Fibroblast of mammary gland (primary cell): ENCODE data around the gene CKS2.

Experiments
- DNase-seq: peaks from one replicate; pipeline ENCODE4 v3.0.0-alpha.2; 2010; ENCODE audit warnings: low read depth
- H3K4me3 ChIP-seq: 2 replicates; pipeline ENCODE4 v1.5.1; 2011; ENCODE audit warnings: low read depth, mild to moderate bottlenecking, low read length, moderate library complexity; ENCODE audit not compliant: control insufficient read depth
- CTCF ChIP-seq: conservative IDR thresholded peaks from 2 replicates; pipeline ENCODE4 v1.5.1; 2011; ENCODE audit warnings: low read depth, low read length, inconsistent platforms; ENCODE audit not compliant: control insufficient read depth, insufficient read depth

The CKS2 gene

GRCh38 chr9:89304020-89304833, 6.8 kb upstream of the CKS2 start:
- no peak overlapping the region for H3K4me3 ChIP-seq
- DNase-seq = no peak
- no peak for TF ChIP-seq CTCF

GRCh38 chr9:89304834-89305188, 6.2 kb upstream of the CKS2 start:
- no peak for TF ChIP-seq CTCF
- DNase-seq = no peak
- H3K4me3 ChIP-seq = no peak overlapping the region

GRCh38 chr9:89305868-89306267, 5.1 kb upstream of the CKS2 start:
- H3K4me3 ChIP-seq = no peak overlapping the region
- TF ChIP-seq CTCF = no peak
- no peak for DNase-seq

DNA sequence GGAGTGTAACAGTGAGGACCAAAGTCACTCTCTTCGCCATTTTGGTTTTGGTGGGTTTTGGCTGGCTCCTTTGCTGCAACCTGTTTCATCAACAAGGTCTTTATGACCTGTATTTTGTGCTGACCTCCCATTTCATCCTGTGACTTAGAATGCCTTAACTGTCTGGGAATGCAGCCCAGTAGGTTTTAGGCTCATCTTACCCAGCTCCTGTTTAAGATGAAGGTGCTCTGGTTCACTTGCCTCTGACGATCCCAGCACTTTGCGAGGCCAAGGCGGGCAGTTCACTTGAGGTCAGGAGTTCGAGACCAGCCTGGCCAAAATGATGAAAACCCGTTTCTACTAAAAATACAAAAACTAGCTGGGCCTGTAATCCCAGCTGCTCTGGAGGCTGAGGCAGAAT, 1.8 kb upstream of the CKS2 start:
- no peak for TF ChIP-seq CTCF
- no peak for DNase-seq
- no peak overlapping the region for H3K4me3 ChIP-seq

DNA sequence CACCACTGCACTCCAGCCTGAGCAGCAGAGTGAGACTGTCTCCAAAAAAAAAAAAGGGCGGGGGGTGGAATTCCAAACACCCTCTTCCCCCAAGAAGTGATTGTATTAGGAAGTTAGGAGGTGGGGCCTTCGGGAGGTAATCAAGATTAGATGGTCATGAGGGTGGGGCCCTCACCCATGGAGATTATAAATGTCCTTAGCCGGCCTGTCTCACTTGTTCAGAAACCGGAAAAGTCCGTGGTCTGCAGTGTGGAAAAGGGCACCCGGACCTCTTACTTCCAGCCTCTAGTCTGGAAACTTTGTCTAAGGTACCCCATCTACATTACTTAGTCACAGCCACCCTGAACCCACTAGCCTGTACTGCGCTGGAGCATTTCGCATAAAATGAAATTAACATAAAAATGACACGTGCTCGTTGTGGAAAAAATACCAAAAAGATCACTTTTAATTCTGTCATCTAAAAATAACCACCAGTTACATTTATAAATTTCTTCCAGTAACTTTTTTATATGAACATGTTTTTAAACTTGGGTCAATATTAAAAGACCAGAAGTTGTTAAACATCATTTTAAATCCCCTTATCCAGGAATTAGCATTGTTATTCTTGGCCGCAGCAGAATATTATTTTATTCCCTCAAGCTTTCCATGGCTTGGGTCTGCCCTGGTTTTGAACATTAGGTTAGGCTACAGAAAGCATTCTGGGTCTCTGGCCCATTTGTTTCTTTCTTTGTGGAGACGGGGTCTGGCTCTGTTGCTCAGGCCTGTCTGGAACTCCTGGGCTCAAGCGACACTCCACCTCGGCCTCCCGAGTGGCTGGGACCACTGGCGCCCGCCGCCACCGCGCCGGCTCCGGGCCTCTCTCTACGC, 1.2 kb upstream of the CKS2 start:
- no peak for DNase-seq
- peak overlapping the region; percentile 76 for H3K4me3 ChIP-seq
- no peak for TF ChIP-seq CTCF

- TF ChIP-seq CTCF = no peak
- no peak for DNase-seq
- peak overlapping the region; percentile 93 for H3K4me3 ChIP-seq
Measured at GRCh38 chr9:89311346-89312221, 589 bp downstream of the CKS2 start.
